Measurements from ENCODE around the gene CBX4. TPM values are rescaled to one million over a fixed set of nuclear protein-coding genes. Genes with fewer than 3 reads are reported as not detected.
A peak's percentile ranks its signal among the peaks of the same experiment; 100 is the strongest.

CBX4 gene
- total and polyA plus RNA-seq, 2 experiments from 2014 or later = 1.2 to 18.9 TPM

DNA sequence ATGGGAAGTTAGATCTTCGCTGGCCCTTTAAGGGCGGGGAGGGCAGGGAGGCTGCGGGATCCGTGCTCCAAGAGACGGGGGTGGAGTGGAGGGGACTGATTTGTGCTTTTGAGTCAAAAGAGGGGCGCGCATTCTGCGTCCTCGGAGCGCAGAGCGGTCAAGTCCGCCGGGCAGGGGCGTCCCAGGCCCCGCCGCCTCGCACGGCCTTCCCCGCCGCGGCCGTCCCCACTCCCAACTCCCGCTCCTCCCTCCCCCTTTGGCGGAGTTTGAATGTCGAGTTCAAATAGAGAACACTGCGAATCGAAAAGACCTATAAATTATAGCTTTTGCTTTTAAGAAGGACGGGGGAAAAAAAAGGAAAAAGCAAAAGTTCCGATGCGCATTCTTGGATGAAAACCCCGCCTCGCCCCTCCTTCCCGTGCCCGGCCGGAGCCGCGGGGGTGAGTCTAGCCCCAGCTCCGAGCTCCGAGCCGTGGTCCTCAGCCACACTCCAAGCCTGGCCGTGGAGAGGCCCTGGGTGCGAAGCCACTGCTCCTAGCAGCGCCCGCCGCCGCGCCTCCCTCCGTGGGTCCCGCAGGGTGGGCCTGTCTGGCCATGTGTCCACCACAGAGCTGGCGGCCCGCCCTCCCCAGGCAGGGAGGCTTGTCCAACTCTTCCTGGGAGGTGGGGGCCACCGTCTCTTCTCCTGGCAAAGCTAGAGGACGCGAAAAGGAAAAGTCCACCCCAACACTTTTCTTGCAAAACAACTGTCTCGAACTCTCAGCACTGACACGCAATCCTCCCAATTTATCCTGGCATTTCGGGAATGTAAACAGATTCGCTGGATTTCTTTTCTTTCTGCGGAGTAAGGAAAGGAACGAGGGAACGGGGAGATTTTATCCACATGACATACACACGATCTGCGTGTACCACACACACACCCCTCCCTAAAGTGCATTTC, 46.0 kb downstream of the CBX4 start:
- 1 to 2% methylated on average over 37 to 63 of the region's 63 CpGs for WGBS, 2 experiments (ENCODE audit: low coverage in 1 of 2, low lambda C conversion rate in 2 of 2, missing lambda C conversion rate in 2 of 2)
- Histone ChIP-seq H3K4me2 (ENCODE audit: unreplicated experiment) (peak overlapping the region; percentile 92), H3K27me3 (replicated peaks; ENCODE audit: insufficient read depth) (peaks cover 44% of the 10 kb centered on the region), H3K36me3 (ENCODE audit: low read depth) (no peaks in the 10 kb centered on the region), H3K79me2 (ENCODE audit: insufficient read depth) (peaks cover 7% of the 10 kb centered on the region; the same call in 1 of the 2 replicates), H3K4me3 (peak overlapping the region; percentile 72), H2AFZ (peak overlapping the region; percentile 76), H3K9me3 (ENCODE audit: low read depth) (no peaks in the 10 kb centered on the region), H3K9me2 (ENCODE audit: insufficient read depth) (no peaks in the 10 kb centered on the region), H3F3A (ENCODE audit: insufficient read depth) (no peaks in the 10 kb centered on the region), H3K27ac (peak overlapping the region; percentile 82), H4K20me1 (ENCODE audit: insufficient read depth) (no peaks in the 10 kb centered on the region), H3K9ac (peak overlapping the region; percentile 74), H3K4me1 (ENCODE audit: insufficient read depth) (0 out of 2 replicates have a peak, but pooled peaks cover 6% of the 10 kb centered on the region)
- in situ Hi-C loops (cut with MboI) = no loop called here
- TF ChIP-seq EZH2 (IDR thresholded peaks at IDR 0.05; ENCODE audit: insufficient read depth, poor library complexity, severe bottlenecking) (no peak), EZH2phosphoT487 (IDR thresholded peaks at IDR 0.05; ENCODE audit: insufficient read depth, low read depth) (no peak)
- DNase-seq = peak; percentile 89

- Histone ChIP-seq H3K9me2 (ENCODE audit: insufficient read depth) (no peaks in the 10 kb centered on the region), H3K4me1 (ENCODE audit: insufficient read depth) (0 out of 2 replicates have a peak, but pooled peaks cover 6% of the 10 kb centered on the region), H3F3A (ENCODE audit: insufficient read depth) (no peaks in the 10 kb centered on the region), H3K79me2 (ENCODE audit: insufficient read depth) (peaks cover 7% of the 10 kb centered on the region; the same call in 1 of the 2 replicates), H3K27me3 (replicated peaks; ENCODE audit: insufficient read depth) (peaks cover 47% of the 10 kb centered on the region), H3K4me3 (peak overlapping the region; percentile 72), H3K36me3 (ENCODE audit: low read depth) (no peaks in the 10 kb centered on the region), H2AFZ (no peak overlapping the region), H3K9ac (peak overlapping the region; percentile 74; the same call in 1 of the 2 replicates), H3K4me2 (ENCODE audit: unreplicated experiment) (peak overlapping the region; percentile 92), H3K27ac (no peak overlapping the region), H4K20me1 (ENCODE audit: insufficient read depth) (no peaks in the 10 kb centered on the region), H3K9me3 (ENCODE audit: low read depth) (no peaks in the 10 kb centered on the region)
- in situ Hi-C loops (cut with MboI) = no loop called here
- no peak for DNase-seq
- TF ChIP-seq EZH2 (IDR thresholded peaks at IDR 0.05; ENCODE audit: insufficient read depth, poor library complexity, severe bottlenecking) = peak; percentile 18
- no peak for TF ChIP-seq EZH2phosphoT487 (IDR thresholded peaks at IDR 0.05; ENCODE audit: insufficient read depth, low read depth)
- WGBS, 2 experiments (ENCODE audit: low coverage in 1 of 2, low lambda C conversion rate in 2 of 2, missing lambda C conversion rate in 2 of 2) = 4 to 5% methylated on average over 19 to 22 of the region's 22 CpGs
Measured at GRCh38 chr17:79792341-79792871, 46.8 kb downstream of the CBX4 start.

GRCh38 chr17:79791735-79792161, 47.5 kb downstream of the CBX4 start:
- in situ Hi-C loops (cut with MboI) = no loop called here
- no peak overlapping the region for H3K9ac ChIP-seq
- peak; percentile 85 for TF ChIP-seq EZH2phosphoT487 (IDR thresholded peaks at IDR 0.05; ENCODE audit: insufficient read depth, low read depth)
- peak; percentile 63 for TF ChIP-seq EZH2 (IDR thresholded peaks at IDR 0.05; ENCODE audit: insufficient read depth, poor library complexity, severe bottlenecking)
- DNase-seq = no peak
- H3K4me2 ChIP-seq (ENCODE audit: unreplicated experiment) = peak overlapping the region; percentile 92
- H3K9me2 ChIP-seq (ENCODE audit: insufficient read depth) = no peaks in the 10 kb centered on the region
- no peak overlapping the region for H3K27ac ChIP-seq
- H3K4me1 ChIP-seq (ENCODE audit: insufficient read depth) = 0 out of 2 replicates have a peak, but pooled peaks cover 6% of the 10 kb centered on the region
- no peak overlapping the region for H3K4me3 ChIP-seq
- H3K36me3 ChIP-seq (ENCODE audit: low read depth) = no peaks in the 10 kb centered on the region
- peaks cover 52% of the 10 kb centered on the region for H3K27me3 ChIP-seq (replicated peaks; ENCODE audit: insufficient read depth)
- H3K79me2 ChIP-seq (ENCODE audit: insufficient read depth) = peaks cover 7% of the 10 kb centered on the region; the same call in 1 of the 2 replicates
- 1 to 2% methylated on average over 20 to 24 of the region's 26 CpGs for WGBS, 2 experiments (ENCODE audit: low coverage in 1 of 2, low lambda C conversion rate in 2 of 2, missing lambda C conversion rate in 2 of 2)
- no peak overlapping the region for H2AFZ ChIP-seq
- H4K20me1 ChIP-seq (ENCODE audit: insufficient read depth) = no peaks in the 10 kb centered on the region
- no peaks in the 10 kb centered on the region for H3F3A ChIP-seq (ENCODE audit: insufficient read depth)
- no peaks in the 10 kb centered on the region for H3K9me3 ChIP-seq (ENCODE audit: low read depth)

Measured in GM23248 (cell line).